Hematopoietic multipotent progenitor cell treated with erythropoietin and hydrocortisone succinate and interleukin-3 and kit ligand, for 17 days (in vitro differentiated cells): ENCODE data around the gene SCARF2.
"Not testable (repeated sequence)": the region's sequence is repeated elsewhere in the genome, so short reads cannot be mapped to it uniquely, and the experiment has no call there.

ENCODE experiments used
- DNase-seq: peaks from one replicate; pipeline ENCODE4 v3.0.0-alpha.2; 2015; ENCODE audit warnings: low spot score

Gene SCARF2

GRCh38 chr22:20437613-20438426 is at the start of gene SCARF2:
SCARF2 (minus strand) TSS chr22:20437825; CDS start chr22:20437754, 71 bp downstream.
- DNase-seq: no peak

- DNase-seq: no peak
These were observed 48.6 kb upstream of the SCARF2 start for GRCh38 chr22:20486229-20486628.

GRCh38 chr22:20484948-20485683 is 47.5 kb upstream of the SCARF2 start:
- no peak for DNase-seq

GRCh38 chr22:20483771-20484170 is 46.1 kb upstream of the SCARF2 start:
- DNase-seq: no peak

GRCh38 chr22:20483143-20483506 is 45.5 kb upstream of the SCARF2 start:
- DNase-seq: not testable (repeated sequence)

GRCh38 chr22:20479612-20480196 is 42.1 kb upstream of the SCARF2 start:
- no peak for DNase-seq

- DNase-seq: not testable (repeated sequence)
These were observed 40.4 kb upstream of the SCARF2 start for GRCh38 chr22:20478059-20478458.

- not testable (repeated sequence) for DNase-seq
These were observed 37.9 kb upstream of the SCARF2 start for GRCh38 chr22:20475569-20475968.

GRCh38 chr22:20475115-20475436 is 37.5 kb upstream of the SCARF2 start:
- DNase-seq: no peak

GRCh38 chr22:20472629-20473442 is 35.2 kb upstream of the SCARF2 start:
- no peak for DNase-seq

- DNase-seq: no peak
These were observed 33.7 kb upstream of the SCARF2 start for GRCh38 chr22:20471126-20471833.

GRCh38 chr22:20470525-20470924 is 32.9 kb upstream of the SCARF2 start:
- DNase-seq: not testable (repeated sequence)

GRCh38 chr22:20469110-20469868 is 31.7 kb upstream of the SCARF2 start:
- DNase-seq: no peak

GRCh38 chr22:20466659-20467379 is 29.2 kb upstream of the SCARF2 start:
- no peak for DNase-seq

- no peak for DNase-seq
These were observed 28.1 kb upstream of the SCARF2 start for GRCh38 chr22:20465759-20466077.

- no peak for DNase-seq
These were observed 27.5 kb upstream of the SCARF2 start for GRCh38 chr22:20464912-20465758.

GRCh38 chr22:20464096-20464614 is 26.5 kb upstream of the SCARF2 start:
- DNase-seq: no peak

GRCh38 chr22:20463324-20464095 is 25.9 kb upstream of the SCARF2 start:
- DNase-seq: no peak
